GM21423 (cell line): ENCODE measurements around the gene MMADHC.

Source experiments
- ATAC-seq: cut with Tn5 transposase; IDR thresholded peaks from one replicate; pipeline ENCODE4 v1.9.1; 2021; ENCODE audit warnings: mild to moderate bottlenecking, moderate library complexity; ENCODE audit not compliant: unreplicated experiment

MMADHC gene

DNA sequence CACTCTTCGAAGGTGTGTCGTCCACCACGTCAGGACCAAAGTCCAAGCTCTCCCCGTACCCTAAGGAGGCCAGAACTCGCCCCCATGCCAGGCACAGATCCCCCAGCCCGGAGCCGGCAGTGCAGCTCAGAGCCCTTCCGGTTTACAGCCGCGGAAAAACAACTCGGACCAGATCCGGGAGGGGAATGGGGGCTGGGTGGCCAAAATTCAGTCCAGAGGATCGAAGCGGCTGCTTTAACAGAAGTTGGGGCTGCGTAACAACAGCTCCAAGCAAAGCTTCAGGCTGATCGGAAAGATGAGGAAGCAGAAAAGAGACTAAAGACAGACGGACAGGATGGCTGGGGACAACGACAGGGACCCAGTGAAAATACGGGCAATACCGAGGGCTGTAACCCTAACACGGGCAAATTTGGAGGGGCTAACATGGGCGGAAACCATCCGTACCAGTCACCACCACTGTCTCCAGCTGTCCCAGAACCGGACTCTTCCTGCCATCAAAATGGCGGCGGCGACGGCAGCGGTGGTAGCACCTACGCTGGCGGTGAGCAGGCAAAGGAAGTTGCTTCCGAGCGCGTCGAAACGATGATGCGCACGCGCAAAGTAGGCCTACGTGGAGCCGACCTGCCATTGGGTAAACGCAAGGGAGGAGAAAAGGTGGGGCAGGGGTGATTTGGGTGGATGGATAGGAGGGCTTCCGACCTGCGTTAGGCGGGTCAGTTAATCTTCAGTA, at the start of gene MMADHC:
TSS of gene MMADHC (minus strand) at position 556 of the 730 bp plus-strand sequence. CDS start 678 bp downstream, outside the sequence.
- ATAC-seq, result peak; percentile 99

DNA sequence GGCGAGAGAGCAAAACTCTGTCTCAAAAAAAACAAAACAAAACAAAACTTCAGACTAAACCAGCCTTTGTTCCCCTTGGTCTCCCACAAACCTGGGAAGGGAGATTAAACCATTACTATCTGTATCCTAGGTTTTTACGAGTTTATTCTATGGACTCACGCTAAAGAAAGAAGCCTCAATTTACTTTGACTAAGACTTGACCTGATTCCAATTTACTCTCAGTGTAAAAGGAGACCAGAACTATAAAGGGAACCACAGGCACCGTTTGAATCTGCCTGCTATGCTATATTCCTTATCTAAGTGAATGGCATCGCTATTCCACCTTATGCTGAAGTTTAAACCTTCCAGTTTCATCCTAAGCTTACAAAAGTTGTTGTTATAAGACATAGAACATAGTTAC, 46.5 kb upstream of the MMADHC start:
- ATAC-seq, result no peak

DNA sequence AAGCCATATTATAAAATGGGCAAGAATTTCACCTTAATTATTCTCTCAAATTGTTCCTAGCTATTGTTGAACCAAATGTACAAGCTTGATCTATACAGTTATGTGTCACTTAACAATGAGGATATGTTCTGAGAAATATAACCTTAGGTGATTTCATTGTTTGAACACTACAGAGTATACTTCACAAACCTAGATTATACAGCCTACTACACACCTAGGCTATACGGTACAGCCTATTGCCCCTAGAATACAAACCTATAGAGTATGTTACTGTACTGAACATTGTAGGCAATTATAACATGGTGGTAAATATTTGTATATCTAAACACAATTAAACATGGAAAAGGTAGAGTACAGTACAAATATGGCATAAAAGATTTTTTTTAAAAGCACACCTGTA, 42.9 kb upstream of the MMADHC start:
- ATAC-seq, result no peak

DNA sequence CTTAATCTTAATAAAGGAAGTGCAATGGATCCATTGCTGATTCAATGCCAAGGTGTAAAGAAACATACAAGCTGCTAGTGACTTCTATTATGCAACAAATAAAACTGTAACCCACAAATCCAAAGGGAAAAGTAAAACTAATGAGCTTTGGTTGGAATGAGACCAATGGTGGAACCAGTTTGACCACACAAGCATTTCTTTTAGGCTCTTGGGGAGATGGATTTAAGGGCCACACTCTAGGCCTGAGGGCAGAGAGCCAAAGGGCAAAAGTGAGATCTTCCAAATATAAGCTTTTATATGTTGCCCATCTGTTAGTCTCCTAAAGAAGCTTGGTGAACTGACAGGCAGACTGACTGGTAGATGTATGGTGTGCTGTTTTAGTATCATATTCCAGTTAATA, 41.5 kb upstream of the MMADHC start:
- no peak for ATAC-seq

DNA sequence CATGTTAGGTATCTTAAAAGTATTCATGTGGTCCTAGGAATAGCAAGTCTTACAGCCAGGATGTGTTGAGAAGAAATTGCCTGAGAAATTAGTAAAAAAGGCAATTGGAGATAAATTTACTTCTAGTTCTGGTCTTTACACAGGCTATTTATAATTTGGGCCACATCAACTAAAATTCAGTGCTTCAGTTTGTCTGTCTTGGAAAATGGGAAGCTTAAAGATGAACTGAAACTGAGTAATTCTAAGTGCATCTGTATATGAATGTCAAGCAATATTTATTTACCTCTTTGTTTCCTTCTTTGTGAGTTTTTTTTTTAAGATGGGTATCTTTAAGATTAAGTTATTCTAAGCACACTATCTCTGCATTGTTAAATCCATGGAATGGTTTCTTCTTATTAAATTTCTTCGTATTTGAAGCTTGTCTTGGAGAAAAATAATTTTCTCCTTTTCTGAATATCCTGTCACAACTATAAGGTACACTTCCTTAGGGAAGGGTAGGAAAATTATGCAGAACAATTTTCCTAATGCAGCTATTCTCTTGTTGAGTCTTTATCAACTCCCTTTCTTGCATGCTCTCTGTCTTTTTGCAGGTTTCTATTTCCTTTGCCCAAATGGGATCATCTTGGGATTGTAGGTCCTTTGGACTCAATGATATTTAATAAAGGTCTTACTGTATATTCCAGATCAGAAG, 39.7 kb upstream of the MMADHC start:
- ATAC-seq, result no peak

DNA sequence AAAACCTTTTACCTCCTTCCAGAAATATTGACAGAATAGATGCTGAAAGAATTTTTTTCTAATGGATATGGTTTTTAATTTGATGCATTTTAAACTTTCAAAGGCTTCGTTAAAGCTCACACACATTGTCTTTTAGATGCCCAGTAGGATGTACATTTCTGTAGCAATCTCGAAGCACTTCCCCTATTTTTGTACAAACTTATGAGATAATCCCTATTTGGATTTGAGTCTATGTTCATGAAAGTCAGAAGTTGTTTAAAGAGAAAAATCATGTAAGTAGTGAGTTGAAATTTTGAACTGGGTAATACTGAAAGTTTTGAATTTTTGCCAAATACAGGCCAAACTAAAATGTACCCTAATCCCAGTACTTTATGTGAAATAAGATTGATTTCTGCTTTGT, 38.1 kb upstream of the MMADHC start:
- no peak for ATAC-seq

DNA sequence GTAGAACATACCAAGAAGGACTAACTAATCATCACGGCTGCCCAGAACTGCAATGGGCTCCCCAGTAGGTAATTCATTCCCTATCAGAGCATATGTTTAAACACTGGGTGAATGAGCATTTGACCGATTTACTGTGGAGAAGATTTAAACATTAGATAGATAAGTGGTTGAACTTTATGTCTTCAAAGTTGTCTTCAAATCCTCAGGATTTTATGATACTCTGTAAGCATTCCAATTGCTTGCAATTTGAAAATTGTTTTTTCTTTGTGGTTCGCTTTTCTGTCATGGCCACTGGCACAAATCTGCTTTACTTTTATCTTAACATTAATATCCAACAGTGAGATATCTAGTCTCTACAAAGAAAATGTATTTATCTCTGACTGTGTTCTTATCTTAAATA, 37.7 kb upstream of the MMADHC start:
- no peak for ATAC-seq

DNA sequence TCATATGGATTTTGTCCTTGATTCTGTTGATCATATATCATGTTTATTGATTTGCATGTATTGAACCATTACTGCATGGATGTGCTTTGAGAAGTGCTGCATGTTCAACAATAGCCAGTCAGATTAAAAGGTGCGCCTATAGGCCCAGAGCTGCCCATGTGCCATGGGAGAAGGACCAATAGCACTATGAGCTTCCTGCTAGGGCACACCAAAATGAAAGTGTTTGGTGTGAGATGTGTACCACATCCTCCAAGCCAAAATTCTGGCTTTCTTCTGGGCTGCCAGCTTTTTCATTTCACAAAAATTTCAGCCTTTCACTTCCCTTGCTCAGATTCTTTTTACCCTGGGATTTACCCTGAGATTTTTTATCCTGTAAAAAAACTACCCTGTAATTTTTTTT, 34.8 kb upstream of the MMADHC start:
- ATAC-seq, result peak; percentile 68

DNA sequence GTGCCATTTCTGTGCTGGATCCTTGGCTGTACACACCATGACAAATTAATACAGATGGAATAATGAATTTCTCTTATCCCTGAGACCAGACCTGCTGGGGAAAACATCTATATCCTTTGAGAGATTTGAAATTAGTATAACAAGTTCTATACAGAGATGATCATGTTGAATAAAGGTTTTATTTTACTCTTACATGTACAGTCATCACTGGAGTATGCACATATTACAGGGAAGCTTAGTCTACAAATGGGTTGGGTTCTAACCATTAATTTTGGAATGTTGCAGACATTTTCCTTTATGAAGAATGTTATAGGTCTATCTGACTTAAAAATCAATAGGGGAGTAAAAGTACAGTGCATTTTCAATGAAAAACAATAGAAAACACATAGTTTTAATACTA, 29.9 kb upstream of the MMADHC start:
- no peak for ATAC-seq

DNA sequence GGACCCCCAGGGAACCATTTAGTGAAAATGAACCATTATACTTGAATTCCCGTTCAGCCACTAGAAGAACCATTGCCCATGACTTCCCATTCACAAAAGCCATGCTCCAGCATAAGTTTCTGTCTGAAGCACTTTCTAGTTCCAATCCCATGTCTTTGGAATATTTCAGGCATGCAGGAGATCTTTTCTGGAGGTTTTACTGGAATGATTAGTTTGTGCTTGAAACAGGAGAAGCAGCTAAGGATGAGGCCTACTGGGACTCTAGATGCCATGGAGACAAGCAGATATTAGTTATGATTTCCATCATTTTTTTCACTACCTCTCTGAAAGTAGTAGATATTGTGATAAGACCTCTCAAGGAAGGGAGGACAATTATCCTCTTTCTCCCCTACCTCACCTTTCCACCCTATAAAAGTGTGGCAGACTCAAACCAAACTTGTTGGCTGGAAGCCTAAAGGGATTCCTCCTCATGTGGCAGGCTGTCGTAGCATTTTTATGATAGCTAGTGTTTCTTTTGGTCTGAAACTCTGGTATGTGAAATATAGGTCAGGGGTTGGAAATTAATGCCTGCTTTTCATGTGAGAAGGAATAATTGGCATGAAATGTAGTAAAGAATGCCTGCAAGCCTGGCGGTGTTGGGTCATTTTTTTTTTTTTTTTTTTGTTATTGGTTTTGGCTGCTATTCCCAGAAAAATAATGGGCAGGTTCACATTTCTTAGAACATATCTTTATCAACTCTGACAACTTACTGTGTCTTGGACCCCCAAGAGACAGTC, 29.3 kb upstream of the MMADHC start:
- ATAC-seq, result no peak

DNA sequence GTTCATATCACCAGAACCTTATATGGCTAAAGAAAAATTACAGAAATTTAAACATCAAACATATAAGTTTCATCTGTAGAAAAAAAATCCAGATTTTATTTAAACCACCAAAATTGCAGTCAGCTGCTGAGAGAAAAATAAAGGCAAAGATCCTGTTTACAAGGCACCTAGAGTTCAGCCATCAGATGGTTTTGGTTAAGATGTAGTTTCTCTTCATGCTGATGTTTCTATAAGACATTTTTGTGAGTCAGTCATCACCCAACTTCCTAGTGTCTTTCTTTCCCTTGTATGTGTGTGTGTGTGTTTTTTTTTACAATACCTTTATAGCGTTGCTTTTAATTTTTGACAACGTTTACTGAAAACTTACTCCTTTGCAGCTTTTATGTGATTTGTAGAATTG, 26.1 kb upstream of the MMADHC start:
- no peak for ATAC-seq

DNA sequence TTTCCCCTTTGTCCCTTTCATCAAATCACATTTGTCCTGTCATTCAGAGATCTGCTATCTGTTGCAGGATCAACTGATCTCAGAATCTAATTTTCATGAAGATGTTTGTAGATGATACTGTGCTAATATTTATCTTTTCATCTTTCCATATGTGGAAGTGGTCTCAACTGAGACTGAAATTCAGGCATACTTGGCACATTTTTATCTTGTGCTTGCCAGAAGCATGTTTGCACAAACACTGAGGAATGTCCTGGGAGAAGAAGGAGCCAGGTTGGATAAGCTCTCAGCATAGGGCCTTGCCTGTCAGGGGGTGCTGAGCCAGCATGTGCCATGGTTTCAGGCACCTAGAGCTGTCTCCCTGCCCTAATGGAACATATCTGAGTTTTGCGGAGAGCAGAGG, 24.5 kb upstream of the MMADHC start:
- ATAC-seq, result no peak

DNA sequence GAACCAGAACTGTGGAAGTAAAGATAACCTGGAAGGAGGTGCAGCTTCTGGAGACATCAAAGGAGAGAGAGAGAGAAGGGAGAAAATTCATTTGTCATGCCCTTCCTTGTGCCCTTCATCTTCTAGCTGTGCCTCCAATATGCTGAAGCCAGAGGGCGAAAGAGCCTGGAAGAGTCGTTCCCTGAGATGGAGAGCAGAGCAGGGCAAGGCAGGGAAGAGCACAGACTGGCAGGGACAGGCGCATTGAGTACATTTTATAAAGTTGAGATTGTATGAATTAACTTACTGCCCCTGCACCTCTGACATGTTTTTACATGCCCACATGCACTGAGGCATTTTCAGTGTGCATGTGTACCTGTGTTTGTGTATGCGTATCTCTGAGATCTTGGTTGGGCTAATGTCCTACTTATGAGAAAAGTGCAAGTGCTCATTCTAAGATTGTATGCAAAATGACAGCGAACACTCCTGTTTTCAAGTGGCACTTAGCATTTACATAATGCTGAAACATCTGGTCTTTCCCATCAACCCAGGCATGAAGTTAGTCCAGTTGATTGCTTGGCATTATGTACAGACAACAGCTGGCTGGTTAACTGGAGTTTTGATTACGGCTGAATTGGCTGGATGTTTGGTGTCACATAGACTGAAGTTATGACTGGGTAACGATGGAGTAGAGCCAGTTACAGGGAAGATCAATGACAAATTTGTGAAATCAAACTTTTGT, 23.7 kb upstream of the MMADHC start:
- no peak for ATAC-seq

DNA sequence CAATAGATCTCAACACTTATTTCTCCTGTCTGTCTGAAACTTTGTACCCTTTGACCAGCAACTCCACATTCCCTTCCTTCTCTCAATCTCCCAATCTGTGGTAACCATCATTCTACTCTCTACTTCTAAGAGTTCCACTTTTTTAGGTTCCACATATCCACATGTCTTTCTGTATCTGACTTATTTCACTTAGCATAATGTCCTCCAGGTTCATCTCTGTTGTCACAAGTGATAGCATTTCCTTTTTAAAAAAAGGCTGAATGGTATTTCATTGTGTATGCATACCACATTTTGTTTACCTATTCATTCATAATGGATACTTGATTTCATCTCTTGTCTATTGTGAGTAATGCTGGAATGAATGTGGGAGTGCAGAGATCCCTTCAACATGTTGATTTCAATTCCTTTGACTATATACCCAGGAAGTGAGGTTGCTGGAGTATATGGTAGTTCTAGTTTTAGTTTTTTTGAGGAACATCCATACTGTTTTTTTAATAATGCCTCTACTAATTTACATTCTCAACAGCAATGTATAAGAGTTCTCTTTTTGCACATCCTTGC, 18.8 kb upstream of the MMADHC start:
- ATAC-seq, result no peak

DNA sequence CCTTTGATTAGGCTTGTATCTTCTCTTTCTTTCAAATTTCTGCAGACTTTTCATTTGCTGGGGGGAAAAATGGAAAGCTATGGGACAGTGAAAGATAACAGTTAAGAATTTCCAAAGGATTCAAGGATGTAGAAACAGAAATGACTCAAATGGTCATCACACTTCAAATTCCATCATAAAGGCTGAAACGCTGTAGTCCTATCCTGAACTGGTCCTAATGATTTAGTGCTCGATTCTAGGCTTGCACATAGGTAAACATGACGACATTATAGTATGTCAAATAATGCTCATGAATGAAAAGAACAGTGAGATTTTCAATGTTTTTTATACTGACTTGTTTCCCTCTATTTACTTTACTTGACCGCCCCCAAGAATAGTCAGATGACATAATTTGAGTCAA, 15.7 kb upstream of the MMADHC start:
- ATAC-seq, result no peak

DNA sequence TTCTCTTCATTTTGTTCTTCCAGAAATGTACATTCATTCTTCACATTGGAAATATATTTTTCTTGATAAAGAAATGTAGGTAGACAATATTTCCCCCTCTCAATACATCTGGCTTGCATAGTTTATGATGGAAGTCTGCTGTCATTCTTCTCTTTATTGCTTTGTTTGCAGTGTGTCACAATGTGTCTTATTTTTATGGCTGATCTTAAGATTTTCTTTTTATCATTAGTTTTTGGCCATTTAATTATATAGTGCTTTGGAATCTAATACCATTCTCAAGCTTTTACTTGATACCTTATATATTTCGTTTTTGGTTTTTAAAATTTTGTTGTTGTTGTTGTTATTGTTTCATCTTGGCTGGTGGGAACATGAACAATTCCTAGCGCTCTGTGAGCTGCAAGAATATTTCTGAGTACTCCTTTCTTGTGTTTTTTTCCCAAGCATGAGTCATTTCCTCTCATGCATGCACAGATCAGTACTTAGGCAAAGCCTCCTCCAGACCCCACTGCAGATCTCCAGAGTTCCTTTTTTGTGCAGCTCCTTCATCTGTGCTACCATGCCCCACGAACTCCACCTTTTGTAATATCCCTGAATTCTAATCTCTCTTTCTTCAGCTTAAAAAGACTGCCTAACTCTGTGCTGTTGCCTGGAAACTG, 13.7 kb upstream of the MMADHC start:
- ATAC-seq, result no peak

DNA sequence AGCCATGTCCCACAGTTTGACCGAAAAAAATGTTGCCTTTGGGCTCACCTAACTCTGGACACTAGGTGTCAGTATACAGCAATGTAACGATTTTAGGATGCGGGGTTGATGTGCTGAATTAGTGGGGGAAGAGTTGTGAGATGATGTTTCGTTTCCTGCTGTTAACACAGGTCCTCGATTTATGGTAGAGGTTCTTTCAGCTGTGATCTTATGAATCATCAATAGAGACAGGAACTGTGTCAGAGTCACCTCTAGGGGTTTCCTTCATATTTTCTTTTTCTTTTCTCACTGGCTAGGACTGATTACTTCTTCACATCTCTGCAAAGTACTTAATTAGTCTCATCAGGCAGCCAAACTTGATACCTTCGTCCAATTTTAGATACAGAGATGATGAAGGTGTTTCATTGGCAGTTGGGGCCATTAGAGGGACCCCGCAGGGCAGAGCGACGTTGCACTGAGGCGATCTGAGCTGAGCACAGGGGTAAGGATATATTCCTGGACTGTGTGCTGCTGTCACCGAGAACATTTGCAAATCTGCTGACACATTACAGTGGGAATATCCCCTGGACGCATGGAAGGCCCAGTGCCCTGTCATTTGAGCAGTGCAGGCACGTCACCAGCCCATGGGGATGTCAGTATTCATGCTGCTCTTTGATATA, 10.2 kb upstream of the MMADHC start:
- ATAC-seq, result peak; percentile 99

DNA sequence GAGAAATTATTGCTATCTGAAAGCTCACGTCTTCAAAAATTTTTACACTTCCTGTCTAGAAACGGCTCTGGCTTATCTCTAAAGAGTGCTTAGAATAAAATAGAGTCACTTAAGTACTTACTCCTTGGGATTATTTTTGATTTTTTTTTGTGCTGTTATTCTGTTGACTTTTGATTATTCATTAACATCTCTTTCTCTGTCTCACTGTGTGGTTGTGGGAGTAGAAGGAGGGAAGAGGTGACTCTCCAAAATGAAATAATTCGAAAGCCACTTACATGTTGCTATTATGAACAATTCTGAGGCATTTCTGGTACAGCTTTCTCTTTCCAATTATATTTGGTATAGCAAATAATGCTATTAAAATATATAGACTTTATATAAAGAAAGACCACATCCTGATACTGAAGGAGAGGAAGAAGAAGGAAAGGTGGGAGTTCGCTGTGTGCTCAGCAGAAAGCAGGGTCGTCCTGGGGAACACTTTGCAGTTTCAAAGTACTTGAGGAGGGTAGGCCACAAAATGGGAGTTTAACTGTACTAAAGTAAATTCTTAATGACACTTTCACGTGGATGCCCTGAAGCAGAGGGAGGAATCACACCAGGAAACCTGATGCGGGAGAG, 9.6 kb upstream of the MMADHC start:
- no peak for ATAC-seq

DNA sequence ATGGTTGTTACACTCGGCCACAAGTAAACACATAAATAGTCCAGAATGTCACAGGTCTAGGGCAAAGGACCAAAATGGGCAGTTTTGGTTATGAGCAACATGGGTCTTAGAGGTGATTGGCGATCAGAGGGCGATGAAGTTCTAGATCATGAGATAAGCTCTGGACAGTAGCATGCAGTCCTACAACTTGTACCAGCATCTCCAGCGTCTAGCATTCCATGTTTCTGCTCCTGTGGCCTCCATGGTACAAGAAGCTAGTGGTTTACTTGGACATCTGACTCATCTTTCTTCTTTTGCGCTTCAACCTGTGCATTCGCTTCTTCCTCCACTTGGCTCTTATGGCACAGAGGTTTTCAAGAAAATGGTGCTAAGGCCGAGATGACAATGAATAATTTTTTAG, 8.9 kb upstream of the MMADHC start:
- ATAC-seq, result no peak
